K562 (cell line): ENCODE data around the gene ZMIZ1. TPM values are rescaled to one million over a fixed set of nuclear protein-coding genes. Genes with fewer than 3 reads are reported as not detected.

Source experiments
- ATAC-seq: fragments of 200-7000 bp; cut with Tn5 transposase; 3 replicates; pipeline ENCODE4 v1.9.1; 2020; ENCODE audit warnings: moderate library complexity
- BruUV-seq: library from RNA; stranded (reverse); fragments of 400-500 nt; replicated peaks from 2 replicates; lab custom pipeline; 2021; lab: Mats Ljungman, UMichigan
- CTCF ChIA-PET: fragments of 300-600 bp; formaldehyde crosslinking; extraction: SDS; loops from one replicate; lab custom pipeline; 2021; ENCODE audit warnings: low intra/inter-chr PET ratio; lab: Yijun Ruan, JAX
- POLR2A ChIA-PET: fragments of 300-600, 350-650 bp; sonication (Branson Sonifier 250); formaldehyde crosslinking; extraction: SDS; loops from one replicate; lab custom pipeline; 2021; ENCODE audit warnings: antibody characterized with exemption, inconsistent platforms; lab: Yijun Ruan, JAX
- DNase-seq, 4 experiments: peaks; one replicate each; pipeline versions ENCODE4 v3.0.0 to v3.0.0-alpha.2; 2011 to 2018; ENCODE audit warnings: low spot score in 3 of 4, mixed read lengths in 3 of 4; ENCODE audit errors: extremely low read depth in 1 of 4
- FAIRE-seq: peaks from 2 replicates; lab custom pipeline; 2011; peaks lifted over from hg19 to GRCh38; lab: Jason Lieb, UNC
- H2AFZ ChIP-seq: 2 replicates; pipeline ENCODE4 v1.6.0; 2011; ENCODE audit warnings: low read depth, low read length, control low read depth, inconsistent platforms
- H3K27ac ChIP-seq: fragments of 200-600 bp; 3 replicates; pipeline ENCODE4 v1.8.0; 2011; ENCODE audit warnings: low read depth, mild to moderate bottlenecking, control low read depth, inconsistent platforms, low read length, moderate library complexity, mixed read lengths; ENCODE audit errors: extremely low read depth
- H3K27me3 ChIP-seq, 2 experiments: fragments of 300-600 bp in 1 of 2; 2 replicates in 1 of 2; 3 replicates in 1 of 2; pipeline versions ENCODE4 v1.6.0 to v1.8.0; 2011; ENCODE audit warnings: inconsistent platforms in 2 of 2, low read length in 2 of 2, mild to moderate bottlenecking in 1 of 2, mixed read lengths in 1 of 2, moderate library complexity in 1 of 2; ENCODE audit not compliant: control insufficient read depth in 2 of 2, insufficient read depth in 2 of 2
- H3K36me3 ChIP-seq: fragments of 300-600 bp; 3 replicates; pipeline ENCODE4 v1.8.0; 2011; ENCODE audit warnings: mild to moderate bottlenecking, low read length, inconsistent platforms; ENCODE audit not compliant: control insufficient read depth, insufficient read depth
- H3K4me1 ChIP-seq, 2 experiments: fragments of 200-600 bp in 1 of 2; replicated peaks in 1 of 2; 2 replicates in 1 of 2; 3 replicates in 1 of 2; pipeline versions ENCODE4 v1.5.1 to v1.8.0; 2011; ENCODE audit warnings: inconsistent platforms in 2 of 2, low read length in 2 of 2, mild to moderate bottlenecking in 1 of 2, mixed read lengths in 1 of 2, moderate library complexity in 1 of 2; ENCODE audit not compliant: control insufficient read depth in 2 of 2, insufficient read depth in 2 of 2
- H3K4me2 ChIP-seq: 2 replicates; pipeline ENCODE4 v1.6.1; 2011; ENCODE audit warnings: low read length, control low read depth, inconsistent platforms, mixed read lengths; ENCODE audit not compliant: insufficient read depth
- H3K4me3 ChIP-seq: fragments of 200-600 bp; sonication (generic), shearing (Covaris generic); 2 replicates; pipeline ENCODE4 v1.5.1; 2016; ENCODE audit warnings: control low read depth, inconsistent platforms
- H3K79me2 ChIP-seq: fragments of 200-600 bp; 3 replicates; pipeline ENCODE4 v1.8.0; 2011; ENCODE audit warnings: low read length, inconsistent platforms; ENCODE audit not compliant: control insufficient read depth, insufficient read depth
- H3K9ac ChIP-seq, 2 experiments: 2 replicates each; pipeline versions ENCODE4 v1.6.0 to v1.6.1; 2011; ENCODE audit warnings: low read depth in 2 of 2, low read length in 2 of 2, control low read depth in 1 of 2, inconsistent platforms in 1 of 2, mild to moderate bottlenecking in 1 of 2, mixed read lengths in 1 of 2; ENCODE audit not compliant: insufficient read depth in 1 of 2
- H3K9me1 ChIP-seq: one replicate; pipeline ENCODE4 v1.6.0; 2011; ENCODE audit warnings: inconsistent platforms, mild to moderate bottlenecking, low read length, moderate library complexity; ENCODE audit not compliant: control insufficient read depth, insufficient read depth
- H3K9me3 ChIP-seq: replicated peaks from 2 replicates; pipeline ENCODE4 v1.5.1; 2011; ENCODE audit warnings: low read depth, low read length, inconsistent platforms; ENCODE audit not compliant: control insufficient read depth, insufficient read depth
- H4K20me1 ChIP-seq: replicated peaks from 2 replicates; pipeline ENCODE4 v1.6.1; 2011; ENCODE audit warnings: low read length, inconsistent platforms, mixed read lengths; ENCODE audit not compliant: control insufficient read depth, insufficient read depth
- BRF2 ChIP-seq: IDR thresholded peaks from 3 replicates; pipeline ENCODE4 v1.6.1; 2011; ENCODE audit warnings: borderline replicate concordance, mild to moderate bottlenecking; ENCODE audit not compliant: insufficient read length, insufficient read depth
- CHCHD3 ChIP-seq: fragments of 250-450 bp; sonication (Bioruptor Pico); IDR thresholded peaks from 2 replicates; pipeline ENCODE4 v2.1.2; 2022; ENCODE audit warnings: mild to moderate bottlenecking
- CREB5 ChIP-seq: fragments of 250-450 bp; sonication (Bioruptor Pico); IDR thresholded peaks from 2 replicates; pipeline ENCODE4 v1.5.0; 2020; ENCODE audit warnings: mild to moderate bottlenecking
- CREM ChIP-seq: IDR thresholded peaks from 2 replicates; pipeline ENCODE4 v1.6.1; 2014; ENCODE audit warnings: antibody characterized with exemption, low read depth
- CXXC5 ChIP-seq: fragments of 250-450 bp; sonication (Bioruptor Pico); IDR thresholded peaks from 2 replicates; pipeline ENCODE4 v1.8.0; 2022; ENCODE audit warnings: inconsistent platforms, mild to moderate bottlenecking, moderate library complexity
- MAFG ChIP-seq: fragments of 450-650 bp; conservative IDR thresholded peaks from 2 replicates; pipeline ENCODE4 v1.6.1; 2016; ENCODE audit warnings: missing genetic modification characterization, missing compliant biosample characterization
- POLR3G ChIP-seq: IDR thresholded peaks from 2 replicates; pipeline ENCODE4 v1.6.1; 2011; ENCODE audit not compliant: insufficient read length, insufficient replicate concordance; ENCODE audit errors: extremely low read depth
- SNRNP70 ChIP-seq: fragments of 200-400 bp; formaldehyde crosslinking; optimal IDR thresholded peaks from 2 replicates; pipeline ENCODE3; 2017; ENCODE audit warnings: low read depth, low read length
- SREBF1 ChIP-seq: fragments of 150-350 bp; IDR thresholded peaks from 2 replicates; pipeline ENCODE4 v1.6.1; 2014; ENCODE audit warnings: antibody characterized with exemption, low read depth, low read length, borderline replicate concordance
- STAT5A ChIP-seq: IDR thresholded peaks from 2 replicates; pipeline ENCODE4 v1.6.1; 2012; ENCODE audit warnings: low read length, inconsistent platforms, borderline replicate concordance
- TFAP4 ChIP-seq: sonication (generic); formaldehyde crosslinking; IDR thresholded peaks from 2 replicates; pipeline ENCODE4 v1.8.0; 2022; ENCODE audit warnings: missing genetic modification reagents, mild to moderate bottlenecking, moderate library complexity, borderline replicate concordance
- ZNF740 ChIP-seq, 3 experiments: fragments of 200-800 bp in 1 of 3; sonication (Bioruptor generic) in 1 of 3; sonication (generic) in 1 of 3; formaldehyde crosslinking in 1 of 3; IDR thresholded peaks; 2 replicates each; pipeline versions ENCODE4 v1.6.1 to v1.8.0; 2016 to 2022; ENCODE audit warnings: mild to moderate bottlenecking in 2 of 3, missing compliant biosample characterization in 2 of 3, missing genetic modification characterization in 2 of 3, missing genetic modification reagents in 1 of 3
- WGBS: fragments of 100-300 bp; shearing (Covaris generic); methylation state at CpG from one replicate; pipeline ENCODE4 v1.1.6; 2016; ENCODE audit warnings: low coverage, mixed read lengths; ENCODE audit not compliant: insufficient coverage; ENCODE audit errors: missing lambda C conversion rate; 5-methylcytosine and 5-hydroxymethylcytosine counted together
- in situ Hi-C: fragments of 300-500 bp; cut with MboI; formaldehyde crosslinking; loops from 4 replicates; pipeline ENCODE4 v1.15.0; 2018; ENCODE audit warnings: inconsistent platforms, mixed read lengths
- intact Hi-C: fragments of 100-400 bp; cut with micrococcal nuclease; formaldehyde crosslinking; loops from 2 replicates; pipeline ENCODE4 v1.14.2; 2022
- polyA plus RNA-seq, 8 experiments: library from polyadenylated mRNA; depleted of rRNA in 4 of 8; stranded (reverse) in 5 of 8; unstranded in 3 of 8; fragments of >200 nt; fragmentation: Nextera tagmentation in 2 of 8; fragmentation: Illumina TruSeq in 1 of 8; extraction: Ambion mirVana in 2 of 8; extraction: Trizol in 1 of 8; gene quantifications; 2 replicates each; pipeline versions ENCODE4 v1.2.1 to v1.2.3, GENCODE V29; 2011 to 2014; ENCODE audit warnings: inconsistent platforms in 1 of 8, missing spikeins in 1 of 8
- total RNA-seq, 7 experiments: library from RNA; depleted of rRNA in 6 of 7; stranded (reverse); fragments of >200 nt in 6 of 7; fragmentation: Illumina TruSeq in 2 of 7; extraction: Trizol in 2 of 7; gene quantifications; 2 replicates each; pipeline versions ENCODE4 v1.2.1 to v1.2.3, GENCODE V29; 2011 to 2021; ENCODE audit warnings: low replicate concordance in 1 of 7

ZMIZ1 gene
- total and polyA plus RNA-seq, 9 of the 15 experiments (the other 6 are each of a cell fraction or from before 2014, with no cell fraction given), result 1.0 to 37.3 (median 4.3) TPM

GRCh38 chr10:79106256-79107050 lies 37.7 kb downstream of the ZMIZ1 start:
- no peak overlapping the region for H3K4me3 ChIP-seq
- CTCF ChIA-PET, result no interaction called here
- no peak overlapping the region for H3K4me2 ChIP-seq
- intact Hi-C loops (no loop called here), in situ Hi-C loops (no loop called here)
- H3K36me3 ChIP-seq, result peaks cover 9% of the 10 kb centered on the region; the same call in 1 of the 3 replicates
- WGBS, result 79% methylated on average over 10 of the region's 10 CpGs
- no peak overlapping the region for H2AFZ ChIP-seq
- H3K79me2 ChIP-seq, result peaks cover 52% of the 10 kb centered on the region
- H3K27me3 ChIP-seq, result no peaks in the 10 kb centered on the region
- peak overlapping the region in 1 of 2 experiments; percentile 6; a peak in 1 of 4 replicates for H3K9ac ChIP-seq
- peaks cover 6 to 27% of the 10 kb centered on the region in 2 experiments; a peak in 4 of 5 replicates for H3K4me1 ChIP-seq
- no peaks in the 10 kb centered on the region for H3K9me3 ChIP-seq
- DNase-seq, result no peak
- H3K27ac ChIP-seq, result no peak overlapping the region
- ATAC-seq, result no peak
- peaks cover 56% of the 10 kb centered on the region for H4K20me1 ChIP-seq
- no peak for FAIRE-seq
- H3K9me1 ChIP-seq, result no peaks in the 10 kb centered on the region
- POLR2A ChIA-PET, result interaction anchor here (0.6 to 1.3 kb wide), 6 partner anchors 8 to 31 kb away, joined by 3 to 9 read pairs (median 4); no protein-coding TSS in a partner anchor
- BruUV-seq, result no TSS peak
- no peak for TF ChIP-seq SNRNP70
- TF ChIP-seq CHCHD3, result no peak
- TF ChIP-seq MAFG, result no peak
- no peak for TF ChIP-seq BRF2
- no peak for TF ChIP-seq POLR3G
- no peak for TF ChIP-seq STAT5A
- TF ChIP-seq ZNF740 (CRISPR knock-in tag; IDR thresholded peaks at IDR 0.05), result no peak
- TF ChIP-seq ZNF740 (tag; IDR thresholded peaks at IDR 0.05), result no peak
- TF ChIP-seq SREBF1, result no peak
- no peak for TF ChIP-seq CREB5 (CRISPR knock-in tag)
- TF ChIP-seq TFAP4 (CRISPR knock-in tag), result no peak
- TF ChIP-seq CREM, result no peak
- no peak for TF ChIP-seq CXXC5
